ENCODE results near the gene OAS1.

DNA sequence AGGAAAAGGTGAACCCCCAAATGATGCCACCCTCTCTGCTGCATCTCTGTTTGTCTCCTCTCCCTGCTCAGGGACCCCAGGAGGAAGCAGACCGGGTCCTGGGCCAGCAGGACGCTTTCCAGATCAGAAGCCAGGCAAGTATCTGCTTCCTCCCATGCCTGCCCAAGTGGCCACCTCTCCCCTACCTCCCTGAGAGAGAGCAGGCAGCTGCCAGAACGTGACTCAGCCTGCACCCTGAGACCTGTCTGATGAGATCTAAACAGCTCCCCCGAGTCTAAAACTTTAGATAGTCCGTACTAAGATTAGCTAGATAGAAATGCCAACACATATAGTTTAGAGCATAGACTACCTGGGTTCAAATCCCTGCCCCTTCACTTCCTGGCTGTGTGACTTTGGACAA lies 31.2 kb upstream of the OAS1 start:
- TF ChIP-seq, protein P1, sequence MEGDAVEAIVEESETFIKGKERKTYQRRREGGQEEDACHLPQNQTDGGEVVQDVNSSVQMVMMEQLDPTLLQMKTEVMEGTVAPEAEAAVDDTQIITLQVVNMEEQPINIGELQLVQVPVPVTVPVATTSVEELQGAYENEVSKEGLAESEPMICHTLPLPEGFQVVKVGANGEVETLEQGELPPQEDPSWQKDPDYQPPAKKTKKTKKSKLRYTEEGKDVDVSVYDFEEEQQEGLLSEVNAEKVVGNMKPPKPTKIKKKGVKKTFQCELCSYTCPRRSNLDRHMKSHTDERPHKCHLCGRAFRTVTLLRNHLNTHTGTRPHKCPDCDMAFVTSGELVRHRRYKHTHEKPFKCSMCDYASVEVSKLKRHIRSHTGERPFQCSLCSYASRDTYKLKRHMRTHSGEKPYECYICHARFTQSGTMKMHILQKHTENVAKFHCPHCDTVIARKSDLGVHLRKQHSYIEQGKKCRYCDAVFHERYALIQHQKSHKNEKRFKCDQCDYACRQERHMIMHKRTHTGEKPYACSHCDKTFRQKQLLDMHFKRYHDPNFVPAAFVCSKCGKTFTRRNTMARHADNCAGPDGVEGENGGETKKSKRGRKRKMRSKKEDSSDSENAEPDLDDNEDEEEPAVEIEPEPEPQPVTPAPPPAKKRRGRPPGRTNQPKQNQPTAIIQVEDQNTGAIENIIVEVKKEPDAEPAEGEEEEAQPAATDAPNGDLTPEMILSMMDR (IDR thresholded peaks at IDR 0.05; ENCODE audit: low read depth, low read length), result no peak
- no peak for TF ChIP-seq EZH2phosphoT487 (IDR thresholded peaks at IDR 0.05; ENCODE audit: low read depth)

Measured in OCI-LY3 (cell line).